Right lung (tissue), 5 donors: ENCODE measurements around the gene SMIM20. TPM values are rescaled to one million over a fixed set of nuclear protein-coding genes. Genes with fewer than 3 reads are reported as not detected.

Source experiments
- DNase-seq, 2 donors: peaks; one replicate each; pipeline ENCODE4 v3.0.0-alpha.2; 2013
- polyA plus RNA-seq, 5 donors: library from polyadenylated mRNA; unstranded; fragments of 120-200 nt; gene quantifications; one replicate each; pipeline versions ENCODE4 v1.2.1 to v1.2.3, GENCODE V29; 2013; ENCODE audit warnings: inconsistent platforms in 1 of 5, low replicate concordance in 1 of 5; ENCODE audit not compliant: insufficient read length in 5 of 5, insufficient read depth in 1 of 5

SMIM20 gene
- polyA plus RNA-seq, 5 donors: 37.8 to 52.2 (median 44.0) TPM

GRCh38 chr4:25953740-25954139 is 39.7 kb downstream of the SMIM20 start:
- DNase-seq: no peak

GRCh38 chr4:25954293-25954904 is 40.4 kb downstream of the SMIM20 start:
- DNase-seq: no peak

GRCh38 chr4:25955705-25956104 is 41.7 kb downstream of the SMIM20 start:
- no peak for DNase-seq

GRCh38 chr4:25956260-25956659 is 42.2 kb downstream of the SMIM20 start:
- no peak for DNase-seq

- DNase-seq: no peak
Observed at GRCh38 chr4:25958110-25958509, 44.1 kb downstream of the SMIM20 start.

GRCh38 chr4:25962393-25962792 is 48.4 kb downstream of the SMIM20 start:
- DNase-seq: no peak

- DNase-seq: no peak
Observed at GRCh38 chr4:25965629-25966028, 51.6 kb downstream of the SMIM20 start.

GRCh38 chr4:25966171-25966570 is 52.2 kb downstream of the SMIM20 start:
- DNase-seq: no peak

GRCh38 chr4:25969374-25970155 is 55.5 kb downstream of the SMIM20 start:
- no peak for DNase-seq

- DNase-seq: no peak
Observed at GRCh38 chr4:25970226-25970675, 56.2 kb downstream of the SMIM20 start.

GRCh38 chr4:25970691-25971432 is 56.8 kb downstream of the SMIM20 start:
- no peak for DNase-seq

- no peak for DNase-seq
Observed at GRCh38 chr4:25972366-25972765, 58.3 kb downstream of the SMIM20 start.

- no peak for DNase-seq
Observed at GRCh38 chr4:25972984-25973745, 59.1 kb downstream of the SMIM20 start.

- no peak for DNase-seq
Observed at GRCh38 chr4:25976780-25977179, 62.8 kb downstream of the SMIM20 start.

GRCh38 chr4:25977397-25978170 is 63.6 kb downstream of the SMIM20 start:
- DNase-seq: no peak

GRCh38 chr4:25978327-25978726 is 64.3 kb downstream of the SMIM20 start:
- no peak for DNase-seq

Other genes starting within 250 kb of the SMIM20 start
- gene SEL1L3, start 51.2 kb upstream of the SMIM20 start, polyA plus RNA-seq: 100 to 1,000 TPM in 4 of 5 donors, 10 to 100 TPM in 1; 84.6 to 182 (median 136) TPM